KMS-11 (cell line): ENCODE results near the gene PDE1A.

ENCODE experiments used
- H2AFZ ChIP-seq: fragments of 200-600 bp; sonication (generic); 2 replicates; pipeline ENCODE4 v1.6.1; 2016; ENCODE audit warnings: antibody characterized with exemption, mixed run types, low read depth
- H3K27ac ChIP-seq: fragments of 200-600 bp; sonication (generic); 2 replicates; pipeline ENCODE4 v1.6.1; 2016; ENCODE audit warnings: mild to moderate bottlenecking, mixed run types
- H3K27me3 ChIP-seq: fragments of 200-600 bp; sonication (generic); 2 replicates; pipeline ENCODE4 v1.6.1; 2017; ENCODE audit warnings: mild to moderate bottlenecking, low read depth, mixed run types, moderate library complexity; ENCODE audit not compliant: insufficient read depth
- H3K36me3 ChIP-seq: fragments of 200-600 bp; sonication (generic); 2 replicates; pipeline ENCODE4 v1.6.1; 2017; ENCODE audit warnings: mild to moderate bottlenecking, mixed run types; ENCODE audit not compliant: insufficient read depth
- H3K4me1 ChIP-seq: fragments of 200-600 bp; sonication (generic); 2 replicates; pipeline ENCODE4 v1.6.1; 2016; ENCODE audit warnings: mild to moderate bottlenecking, low read depth, mixed run types; ENCODE audit not compliant: poor library complexity, severe bottlenecking
- H3K4me2 ChIP-seq: fragments of 200-600 bp; sonication (generic); 2 replicates; pipeline ENCODE4 v1.7.0; 2016; ENCODE audit warnings: mild to moderate bottlenecking, mixed run types
- H3K4me3 ChIP-seq: fragments of 200-600 bp; sonication (generic); IDR thresholded peaks from 2 replicates; pipeline ENCODE4 v1.6.1; 2017; ENCODE audit warnings: low read depth, low read length, mixed read lengths; ENCODE audit not compliant: insufficient read depth
- H3K79me2 ChIP-seq: fragments of 200-600 bp; sonication (generic); 2 replicates; pipeline ENCODE4 v1.6.1; 2016; ENCODE audit warnings: low read depth, mixed run types; ENCODE audit not compliant: insufficient read depth
- H3K9ac ChIP-seq: fragments of 200-600 bp; sonication (generic); 2 replicates; pipeline ENCODE4 v1.6.1; 2016; ENCODE audit warnings: mild to moderate bottlenecking, mixed run types
- H4K20me1 ChIP-seq: fragments of 200-600 bp; sonication (generic); 2 replicates; pipeline ENCODE4 v1.6.1; 2016; ENCODE audit warnings: mild to moderate bottlenecking, mixed run types; ENCODE audit not compliant: insufficient read depth
- CTCF ChIP-seq: fragments of 200-600 bp; sonication (generic); conservative IDR thresholded peaks from 2 replicates; pipeline ENCODE4 v1.6.1; 2017; ENCODE audit warnings: low read depth, mild to moderate bottlenecking, antibody characterized with exemption, low read length, moderate library complexity, mixed read lengths

Gene PDE1A

GRCh38 chr2:182321096-182321495 is 105.7 kb downstream of the PDE1A start:
- Histone ChIP-seq H3K27me3 (no peaks in the 10 kb centered on the region), H2AFZ (no peak overlapping the region), H3K27ac (no peak overlapping the region), H3K9ac (no peak overlapping the region), H3K4me3 (no peak overlapping the region), H4K20me1 (no peaks in the 10 kb centered on the region), H3K79me2 (no peaks in the 10 kb centered on the region), H3K4me2 (no peak overlapping the region), H3K36me3 (no peaks in the 10 kb centered on the region), H3K4me1 (no peaks in the 10 kb centered on the region)
- TF ChIP-seq CTCF, result no peak

GRCh38 chr2:182319556-182320505 is 107.0 kb downstream of the PDE1A start:
- Histone ChIP-seq H3K4me3 (no peak overlapping the region), H3K9ac (no peak overlapping the region), H2AFZ (no peak overlapping the region), H3K4me2 (no peak overlapping the region), H3K27me3 (no peaks in the 10 kb centered on the region), H3K4me1 (no peaks in the 10 kb centered on the region), H4K20me1 (no peaks in the 10 kb centered on the region), H3K79me2 (no peaks in the 10 kb centered on the region), H3K36me3 (no peaks in the 10 kb centered on the region), H3K27ac (no peak overlapping the region)
- no peak for TF ChIP-seq CTCF

- no peak overlapping the region for H3K4me2 ChIP-seq
- H3K27ac ChIP-seq, result no peak overlapping the region
- no peaks in the 10 kb centered on the region for H3K4me1 ChIP-seq
- no peak for TF ChIP-seq CTCF
- H3K36me3 ChIP-seq, result no peaks in the 10 kb centered on the region
- no peaks in the 10 kb centered on the region for H3K27me3 ChIP-seq
- no peak overlapping the region for H2AFZ ChIP-seq
- no peaks in the 10 kb centered on the region for H3K79me2 ChIP-seq
- H4K20me1 ChIP-seq, result no peaks in the 10 kb centered on the region
- no peak overlapping the region for H3K9ac ChIP-seq
- no peak overlapping the region for H3K4me3 ChIP-seq
Observed at GRCh38 chr2:182318466-182319220, 108.2 kb downstream of the PDE1A start.

GRCh38 chr2:182316950-182317349 is 109.9 kb downstream of the PDE1A start:
- Histone ChIP-seq H3K27ac (no peak overlapping the region), H3K4me3 (no peak overlapping the region), H3K36me3 (no peaks in the 10 kb centered on the region), H3K4me2 (no peak overlapping the region), H3K4me1 (no peaks in the 10 kb centered on the region), H4K20me1 (no peaks in the 10 kb centered on the region), H3K9ac (no peak overlapping the region), H3K79me2 (no peaks in the 10 kb centered on the region), H2AFZ (no peak overlapping the region), H3K27me3 (no peaks in the 10 kb centered on the region)
- no peak for TF ChIP-seq CTCF
